Neural crest cell (in vitro differentiated cells): Measurements from ENCODE around the gene GBP1. TPM values are rescaled to one million over a fixed set of nuclear protein-coding genes. Genes with fewer than 3 reads are reported as not detected.
"Not testable (repeated sequence)": the region's sequence is repeated elsewhere in the genome, so short reads cannot be mapped to it uniquely, and the experiment has no call there.

ENCODE experiments used
- DNase-seq: peaks from one replicate; pipeline ENCODE4 v3.0.0; 2021; ENCODE audit warnings: low read depth, mixed read lengths, low spot score
- H3K27ac Mint-ChIP-seq: one replicate; pipeline ENCODE4 v1.8.0; 2021; ENCODE audit warnings: mild to moderate bottlenecking, mixed read lengths; ENCODE audit not compliant: unreplicated experiment
- H3K27me3 Mint-ChIP-seq: 2 replicates; pipeline ENCODE4 v1.8.0; 2021; ENCODE audit warnings: low read depth, mild to moderate bottlenecking, mixed read lengths
- H3K36me3 Mint-ChIP-seq: 2 replicates; pipeline ENCODE4 v1.8.0; 2021; ENCODE audit warnings: low read depth, mild to moderate bottlenecking, mixed read lengths
- H3K4me1 Mint-ChIP-seq: 2 replicates; pipeline ENCODE4 v1.8.0; 2021; ENCODE audit warnings: mixed read lengths
- H3K4me3 Mint-ChIP-seq: one replicate; pipeline ENCODE4 v1.8.0; 2021; ENCODE audit warnings: mild to moderate bottlenecking, mixed read lengths
- H3K9me3 Mint-ChIP-seq: 2 replicates; pipeline ENCODE4 v1.8.0; 2021; ENCODE audit warnings: mixed read lengths
- CTCF ChIP-seq: fragments of 200-600 bp; sonication (generic); conservative IDR thresholded peaks from 2 replicates; pipeline ENCODE4 v1.5.0; 2021; ENCODE audit warnings: antibody characterized with exemption, mild to moderate bottlenecking
- total RNA-seq: library from RNA; stranded (reverse); gene quantifications from 2 replicates; pipeline ENCODE4 v1.2.1, GENCODE V29; 2021

The GBP1 gene
- total RNA-seq, 1 donor from 2014 or later: not detected

GRCh38 chr1:89087241-89087640 lies 22.2 kb upstream of the GBP1 start:
- Mint-ChIP-seq H3K27ac (no peak overlapping the region), H3K9me3 (peaks cover 4% of the 10 kb centered on the region), H3K27me3 (no peaks in the 10 kb centered on the region), H3K36me3 (no peaks in the 10 kb centered on the region), H3K4me1 (no peaks in the 10 kb centered on the region), H3K4me3 (no peak overlapping the region)
- no peak for TF ChIP-seq CTCF
- no peak for DNase-seq

GRCh38 chr1:89085781-89086180 lies 20.8 kb upstream of the GBP1 start:
- Mint-ChIP-seq H3K27ac (no peak overlapping the region), H3K4me1 (no peaks in the 10 kb centered on the region), H3K36me3 (no peaks in the 10 kb centered on the region), H3K27me3 (no peaks in the 10 kb centered on the region), H3K4me3 (no peak overlapping the region), H3K9me3 (peaks cover 4% of the 10 kb centered on the region)
- TF ChIP-seq CTCF: no peak
- DNase-seq: no peak

- H3K27me3 Mint-ChIP-seq: no peaks in the 10 kb centered on the region
- H3K4me3 Mint-ChIP-seq: no peak overlapping the region
- no peaks in the 10 kb centered on the region for H3K4me1 Mint-ChIP-seq
- H3K27ac Mint-ChIP-seq: no peak overlapping the region
- no peak for TF ChIP-seq CTCF
- peaks cover 6% of the 10 kb centered on the region for H3K36me3 Mint-ChIP-seq
- H3K9me3 Mint-ChIP-seq: peaks cover 15% of the 10 kb centered on the region
- no peak for DNase-seq
Observed at GRCh38 chr1:89081005-89081404, 16.0 kb upstream of the GBP1 start.

GRCh38 chr1:89080068-89080467 lies 15.1 kb upstream of the GBP1 start:
- not testable (repeated sequence) for H3K27ac Mint-ChIP-seq, H3K27me3 Mint-ChIP-seq, DNase-seq, H3K36me3 Mint-ChIP-seq, H3K4me3 Mint-ChIP-seq, H3K4me1 Mint-ChIP-seq
- peaks cover 19% of the 10 kb centered on the region for H3K9me3 Mint-ChIP-seq

- DNase-seq, H3K27me3 Mint-ChIP-seq, H3K4me1 Mint-ChIP-seq, H3K36me3 Mint-ChIP-seq, H3K27ac Mint-ChIP-seq, H3K4me3 Mint-ChIP-seq: not testable (repeated sequence)
- H3K9me3 Mint-ChIP-seq: peaks cover 20% of the 10 kb centered on the region
Observed at GRCh38 chr1:89072466-89073065, 7.6 kb upstream of the GBP1 start.

- no peak overlapping the region for H3K4me3 Mint-ChIP-seq
- no peak for TF ChIP-seq CTCF
- DNase-seq: no peak
Observed at GRCh38 chr1:89070509-89070908, 5.5 kb upstream of the GBP1 start.

GRCh38 chr1:89069951-89070350 lies 4.9 kb upstream of the GBP1 start:
- Mint-ChIP-seq H3K27me3 (no peaks in the 10 kb centered on the region), H3K27ac (no peak overlapping the region), H3K36me3 (peaks cover 2% of the 10 kb centered on the region), H3K4me3 (no peak overlapping the region), H3K4me1 (peaks cover 2% of the 10 kb centered on the region), H3K9me3 (peaks cover 8% of the 10 kb centered on the region)
- DNase-seq: no peak
- no peak for TF ChIP-seq CTCF

More at GRCh38 chr1:89070509-89070908, 5.5 kb upstream of the GBP1 start:
- no peaks in the 10 kb centered on the region for H3K27me3 Mint-ChIP-seq
- peaks cover 2% of the 10 kb centered on the region for H3K36me3 Mint-ChIP-seq
- no peaks in the 10 kb centered on the region for H3K4me1 Mint-ChIP-seq
- H3K27ac Mint-ChIP-seq: no peak overlapping the region
- peaks cover 8% of the 10 kb centered on the region for H3K9me3 Mint-ChIP-seq
